Measurements from ENCODE around the gene USP54.

DNA sequence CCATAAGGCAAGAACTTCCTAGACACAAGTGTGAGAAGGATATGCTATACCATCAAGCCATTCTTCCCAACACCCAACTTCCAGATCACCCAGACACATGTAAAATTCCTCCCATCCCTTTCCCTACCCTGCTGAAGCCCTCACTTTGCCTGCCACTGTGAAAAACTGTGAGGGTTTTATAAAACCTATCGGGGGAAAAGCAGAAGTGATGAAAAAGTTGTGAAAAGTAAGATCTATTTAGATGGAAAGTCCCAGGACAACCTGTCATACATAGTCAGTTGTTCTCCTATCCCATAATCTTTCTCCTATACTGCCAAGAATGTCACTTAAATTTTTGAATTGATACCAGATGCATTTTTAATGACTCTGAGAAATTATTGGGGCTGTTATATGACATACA, 56.3 kb downstream of the USP54 start:
- TF ChIP-seq, protein P1, sequence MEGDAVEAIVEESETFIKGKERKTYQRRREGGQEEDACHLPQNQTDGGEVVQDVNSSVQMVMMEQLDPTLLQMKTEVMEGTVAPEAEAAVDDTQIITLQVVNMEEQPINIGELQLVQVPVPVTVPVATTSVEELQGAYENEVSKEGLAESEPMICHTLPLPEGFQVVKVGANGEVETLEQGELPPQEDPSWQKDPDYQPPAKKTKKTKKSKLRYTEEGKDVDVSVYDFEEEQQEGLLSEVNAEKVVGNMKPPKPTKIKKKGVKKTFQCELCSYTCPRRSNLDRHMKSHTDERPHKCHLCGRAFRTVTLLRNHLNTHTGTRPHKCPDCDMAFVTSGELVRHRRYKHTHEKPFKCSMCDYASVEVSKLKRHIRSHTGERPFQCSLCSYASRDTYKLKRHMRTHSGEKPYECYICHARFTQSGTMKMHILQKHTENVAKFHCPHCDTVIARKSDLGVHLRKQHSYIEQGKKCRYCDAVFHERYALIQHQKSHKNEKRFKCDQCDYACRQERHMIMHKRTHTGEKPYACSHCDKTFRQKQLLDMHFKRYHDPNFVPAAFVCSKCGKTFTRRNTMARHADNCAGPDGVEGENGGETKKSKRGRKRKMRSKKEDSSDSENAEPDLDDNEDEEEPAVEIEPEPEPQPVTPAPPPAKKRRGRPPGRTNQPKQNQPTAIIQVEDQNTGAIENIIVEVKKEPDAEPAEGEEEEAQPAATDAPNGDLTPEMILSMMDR (IDR thresholded peaks at IDR 0.05): no peak
- no peak for TF ChIP-seq POLR2A (IDR thresholded peaks at IDR 0.05)
